A549 treated with GW870086 at 1 μM for 4 hours (cell line): ENCODE measurements around the gene ASB2. TPM values are rescaled to one million over a fixed set of nuclear protein-coding genes. Genes with fewer than 3 reads are reported as not detected.

ENCODE experiments used
- total RNA-seq: library from RNA; stranded (reverse); fragments of 200-300 nt; extraction: Qiagen RNA extraction; gene quantifications from 5 replicates; pipeline ENCODE4 v1.2.3, GENCODE V29; 2022; ENCODE audit warnings: low read depth

ASB2 gene
- total RNA-seq, result 0.65 to 1.7 TPM (median 0.75 TPM) in 5 replicates

GRCh38 chr14:93976477-93977057 is at the start of gene ASB2:
Gene ASB2 (minus strand): TSS chr14:93976570. CDS start chr14:93964539, 12,031 bp downstream.

GRCh38 chr14:93997082-93997481 is 20.7 kb upstream of the ASB2 start, which contains the start of gene CCDC197:
Gene CCDC197 (plus strand): TSS chr14:93997301. CDS start chr14:93998132, 831 bp downstream.

GRCh38 chr14:93926873-93927799 is 49.2 kb downstream of the ASB2 start, which contains the start of gene FAM181A:
Gene FAM181A (plus strand): TSS chr14:93927344. CDS start chr14:93928286, 942 bp downstream.

Other genes with a start within 250 kb of the ASB2 start
- 0.22 to 0.35 TPM (median 0.31 TPM) in 5 replicates for gene PRIMA1, start 188.1 kb downstream of the ASB2 start, total RNA-seq
- not detected in 5 replicates for gene FAM181A, start 49.2 kb downstream of the ASB2 start, total RNA-seq
- gene CCDC197, start 20.7 kb upstream of the ASB2 start, total RNA-seq, result not detected in 5 replicates
- 3.5 to 4.9 TPM (median 3.7 TPM) in 5 replicates for gene OTUB2, start 49.8 kb upstream of the ASB2 start, total RNA-seq
- 155 to 183 TPM (median 177 TPM) in 5 replicates for gene DDX24, start 104.6 kb upstream of the ASB2 start, total RNA-seq
- gene IFI27L1, start 104.7 kb upstream of the ASB2 start, total RNA-seq, result 18.3 to 22.4 TPM (median 20.2 TPM) in 5 replicates
- gene IFI27, start 134.2 kb upstream of the ASB2 start, total RNA-seq, result 0.47 to 2.4 TPM (median 1.8 TPM) in 5 replicates
- gene IFI27L2, start 153.0 kb upstream of the ASB2 start, total RNA-seq, result 53.9 to 68.4 TPM (median 56.1 TPM) in 5 replicates
- gene PPP4R4, start 197.8 kb upstream of the ASB2 start, total RNA-seq, result 0.22 to 0.51 TPM (median 0.38 TPM) in 5 replicates